Uterus (tissue), 2 donors: Measurements from ENCODE around the gene SIM2.

Source experiments
- POLR2A ChIP-seq, 2 donors: fragments of 450-650 bp; IDR thresholded peaks; one replicate each; pipeline ENCODE4 v1.6.1; 2016; ENCODE audit warnings: antibody characterized with exemption in 2 of 2, mild to moderate bottlenecking in 1 of 2, moderate library complexity in 1 of 2
- TF ChIP-seq, protein P1 (sequence below), 4 experiments: fragments of 200-600 bp in 2 of 4; fragments of 450-650 bp in 2 of 4; sonication (generic) in 2 of 4; IDR thresholded peaks; one replicate each; pipeline ENCODE4 v1.5.1; 2016 to 2019; ENCODE audit warnings: antibody characterized with exemption in 4 of 4, mild to moderate bottlenecking in 2 of 4, moderate library complexity in 1 of 4

DNA sequence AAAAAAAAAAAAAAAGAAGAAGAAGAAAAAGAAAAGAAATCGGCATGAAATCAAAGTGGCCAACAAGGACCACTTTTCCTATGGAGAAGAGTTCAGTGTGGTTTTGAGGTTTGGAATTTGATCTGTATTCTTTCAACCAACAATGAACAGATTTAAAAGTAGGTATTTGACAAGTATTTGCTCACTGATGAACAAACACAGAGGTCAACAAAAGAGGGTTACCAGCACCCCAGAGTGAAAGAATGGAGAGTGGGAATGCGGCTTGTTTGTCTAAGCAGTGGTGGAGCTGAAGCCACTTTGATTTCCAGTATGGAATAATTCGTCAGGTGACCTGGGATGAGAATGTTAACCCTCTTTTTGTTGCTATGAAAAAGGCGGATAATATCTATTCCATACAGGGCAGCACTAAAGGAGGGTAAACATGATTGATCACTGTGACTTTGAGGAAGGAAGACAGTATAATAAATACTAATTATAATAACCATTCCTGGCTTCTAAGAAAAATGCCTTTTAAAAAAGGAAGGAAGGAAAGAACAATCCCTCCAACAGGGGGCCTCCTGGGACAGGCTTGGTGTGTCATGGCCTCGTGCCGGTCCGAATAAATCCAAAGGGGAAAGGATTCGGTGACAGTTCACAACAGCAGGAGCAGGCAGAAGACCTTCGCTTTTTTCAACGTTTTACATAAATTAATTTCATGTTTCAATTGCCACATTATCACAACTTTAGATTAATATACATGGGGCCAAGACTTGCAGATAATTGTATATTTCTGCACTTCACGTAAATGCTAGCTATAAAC is 37.2 kb upstream of the SIM2 start:
- TF ChIP-seq, protein P1, sequence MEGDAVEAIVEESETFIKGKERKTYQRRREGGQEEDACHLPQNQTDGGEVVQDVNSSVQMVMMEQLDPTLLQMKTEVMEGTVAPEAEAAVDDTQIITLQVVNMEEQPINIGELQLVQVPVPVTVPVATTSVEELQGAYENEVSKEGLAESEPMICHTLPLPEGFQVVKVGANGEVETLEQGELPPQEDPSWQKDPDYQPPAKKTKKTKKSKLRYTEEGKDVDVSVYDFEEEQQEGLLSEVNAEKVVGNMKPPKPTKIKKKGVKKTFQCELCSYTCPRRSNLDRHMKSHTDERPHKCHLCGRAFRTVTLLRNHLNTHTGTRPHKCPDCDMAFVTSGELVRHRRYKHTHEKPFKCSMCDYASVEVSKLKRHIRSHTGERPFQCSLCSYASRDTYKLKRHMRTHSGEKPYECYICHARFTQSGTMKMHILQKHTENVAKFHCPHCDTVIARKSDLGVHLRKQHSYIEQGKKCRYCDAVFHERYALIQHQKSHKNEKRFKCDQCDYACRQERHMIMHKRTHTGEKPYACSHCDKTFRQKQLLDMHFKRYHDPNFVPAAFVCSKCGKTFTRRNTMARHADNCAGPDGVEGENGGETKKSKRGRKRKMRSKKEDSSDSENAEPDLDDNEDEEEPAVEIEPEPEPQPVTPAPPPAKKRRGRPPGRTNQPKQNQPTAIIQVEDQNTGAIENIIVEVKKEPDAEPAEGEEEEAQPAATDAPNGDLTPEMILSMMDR (IDR thresholded peaks at IDR 0.05), result no peak
- TF ChIP-seq POLR2A (IDR thresholded peaks at IDR 0.05), result no peak
